Cardiac fibroblast (primary cell): ENCODE data around the gene CLEC3B.

Experiments
- DNase-seq, 2 donors: peaks; one replicate each; pipeline versions ENCODE4 v3.0.0 to v3.0.0-alpha.2; 2010; ENCODE audit warnings: low read depth in 2 of 2
- H3K4me3 ChIP-seq, 2 donors: replicated peaks in 1 of 2; 1 replicate in 1 of 2; 2 replicates in 1 of 2; pipeline ENCODE4 v1.5.1; 2011; ENCODE audit warnings: low read depth in 2 of 2, low read length in 2 of 2, mild to moderate bottlenecking in 2 of 2, moderate library complexity in 1 of 2
- CTCF ChIP-seq: IDR thresholded peaks from one replicate; pipeline ENCODE4 v1.5.1; 2011; ENCODE audit warnings: low read depth, mild to moderate bottlenecking, low read length, inconsistent platforms

Gene CLEC3B

GRCh38 chr3:45021524-45022297 is 4.4 kb upstream of the CLEC3B start:
- no peak for TF ChIP-seq CTCF
- no peak overlapping the region for H3K4me3 ChIP-seq
- peak; percentile 19 to 67 for DNase-seq

- no peak for DNase-seq
- TF ChIP-seq CTCF: no peak
- no peak overlapping the region for H3K4me3 ChIP-seq
Measured at GRCh38 chr3:45023675-45024074, 2.4 kb upstream of the CLEC3B start.

- no peak for TF ChIP-seq CTCF
- H3K4me3 ChIP-seq: no peak overlapping the region
- DNase-seq: no peak
Measured at GRCh38 chr3:45024542-45025255, 1.4 kb upstream of the CLEC3B start.

- no peak overlapping the region for H3K4me3 ChIP-seq
- DNase-seq: peak; percentile 67 to 79
- no peak for TF ChIP-seq CTCF
Measured at GRCh38 chr3:45026957-45027356, 854 bp downstream of the CLEC3B start.

GRCh38 chr3:45027441-45027840 is 1.3 kb downstream of the CLEC3B start:
- no peak overlapping the region for H3K4me3 ChIP-seq
- no peak for DNase-seq
- TF ChIP-seq CTCF: no peak

- H3K4me3 ChIP-seq: no peak overlapping the region
- no peak for TF ChIP-seq CTCF
- DNase-seq: no peak
Measured at GRCh38 chr3:45029216-45029615, 3.1 kb downstream of the CLEC3B start.
